Stimulated activated CD4-positive, alpha-beta T cell treated with anti-CD3 and anti-CD28 coated beads, Interleukin-15, amount 100 ng/mL, for 1 hour (primary cell): ENCODE results near the gene FKBP8.
A peak's percentile ranks its signal among the peaks of the same experiment; 100 is the strongest.

Source experiments
- DNase-seq, 2 donors: peaks; one replicate each; pipeline ENCODE4 v3.0.0-alpha.2; 2020; ENCODE audit warnings: low read depth in 1 of 2, low spot score in 1 of 2

FKBP8 gene

DNA sequence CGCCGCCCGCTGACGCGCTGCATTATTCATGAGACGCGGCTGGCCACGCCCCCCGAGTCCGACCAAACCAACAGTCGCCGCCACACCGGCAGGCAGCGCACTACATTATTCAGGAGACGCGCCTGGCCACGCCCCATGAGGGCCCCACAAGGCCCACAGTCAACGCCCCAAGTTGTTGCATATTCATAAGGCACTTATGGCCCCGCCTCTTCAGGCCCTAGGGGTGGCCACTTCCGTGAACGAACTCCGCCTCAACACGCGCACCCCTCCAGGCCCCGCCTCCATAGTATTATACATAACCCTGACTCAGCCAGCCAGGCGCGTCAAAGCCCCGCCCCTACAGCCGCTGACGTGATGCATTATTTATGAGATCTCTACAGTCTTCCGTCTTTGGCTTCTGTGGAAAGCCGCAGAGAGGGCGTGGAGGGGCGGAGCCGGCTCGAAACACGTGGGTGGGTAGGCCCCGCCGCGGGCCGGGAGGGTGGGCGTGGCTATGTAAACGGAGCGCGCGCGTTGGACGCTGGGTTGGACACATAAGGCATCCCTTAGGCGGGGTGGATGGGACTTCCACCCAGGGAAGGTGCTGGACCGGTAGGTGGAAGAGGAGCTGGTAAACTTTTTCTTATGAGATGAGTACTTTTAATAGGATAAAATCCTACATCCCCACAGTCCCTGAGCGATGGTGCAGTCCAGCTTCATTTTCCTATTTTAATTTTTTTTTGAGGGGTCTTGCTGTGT is 21.1 kb downstream of the FKBP8 start:
- peak; percentile 100 for DNase-seq

DNA sequence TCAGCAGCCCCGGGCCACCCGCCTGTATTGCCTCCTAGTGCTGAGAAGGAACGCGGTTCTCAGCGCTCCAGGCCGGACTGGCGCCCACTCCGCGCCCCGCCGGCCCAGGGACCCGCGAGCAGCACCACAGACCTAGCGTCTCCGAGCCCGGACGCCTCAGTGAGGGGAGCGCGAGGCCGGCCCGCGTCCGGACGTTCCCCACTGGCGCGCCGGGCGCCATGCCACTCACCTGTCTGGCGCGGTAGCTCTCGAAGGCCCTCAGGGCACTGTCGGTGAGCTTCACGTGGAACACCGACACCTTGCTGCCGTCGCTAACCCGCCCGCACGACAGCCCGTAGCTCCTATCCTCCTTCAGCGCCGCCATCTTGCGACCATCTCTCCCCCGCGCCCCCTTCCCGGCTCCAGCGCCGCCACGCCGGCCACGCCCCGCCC is 21.7 kb downstream of the FKBP8 start, which contains the start of gene ELL:
ELL (minus strand) TSS at position 379 of the 432 bp plus-strand sequence; CDS start at position 364, 15 bp downstream.
- DNase-seq = peak in 1 of 2 donors; percentile 6

DNA sequence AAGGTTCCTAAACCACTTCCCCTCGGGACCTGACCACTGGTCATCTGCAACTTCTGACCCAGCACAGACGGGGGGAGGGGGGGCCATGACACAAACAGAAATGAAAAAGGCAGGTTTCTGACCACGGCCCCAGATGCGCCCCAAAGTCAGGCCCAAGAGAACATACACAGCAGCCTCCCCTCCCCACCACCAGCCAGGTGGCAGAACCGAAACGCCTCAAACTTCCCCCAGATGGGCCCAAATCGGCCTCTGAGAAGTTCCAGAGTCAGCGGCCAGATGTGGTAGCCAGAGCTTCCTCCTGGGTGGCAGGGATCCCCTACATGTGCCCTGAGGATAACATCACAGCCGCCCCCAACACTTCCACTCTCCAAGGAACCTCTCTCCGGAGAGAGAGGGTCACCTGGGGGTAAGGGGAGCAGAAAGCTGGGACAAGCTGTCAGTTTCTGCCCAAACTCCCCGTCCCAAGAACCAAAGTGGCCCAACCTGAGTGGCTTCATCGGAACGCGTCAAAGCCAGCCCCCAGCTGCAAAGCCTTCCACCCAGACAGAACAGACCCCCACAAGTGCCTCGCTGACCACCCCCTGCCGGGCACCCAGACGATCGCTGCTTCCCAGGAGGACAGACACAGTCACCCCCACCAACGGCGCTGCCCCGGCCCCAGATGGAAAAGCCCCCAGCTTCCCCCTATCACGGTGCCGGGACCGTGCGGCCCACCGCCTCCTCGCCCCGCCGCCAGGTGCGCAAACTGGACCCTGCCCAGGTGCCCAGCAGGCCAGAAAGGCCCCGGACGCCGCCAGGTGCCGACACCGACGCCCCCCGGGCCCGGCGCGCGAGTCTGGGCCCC is 22.3 kb downstream of the FKBP8 start:
- DNase-seq = no peak

DNA sequence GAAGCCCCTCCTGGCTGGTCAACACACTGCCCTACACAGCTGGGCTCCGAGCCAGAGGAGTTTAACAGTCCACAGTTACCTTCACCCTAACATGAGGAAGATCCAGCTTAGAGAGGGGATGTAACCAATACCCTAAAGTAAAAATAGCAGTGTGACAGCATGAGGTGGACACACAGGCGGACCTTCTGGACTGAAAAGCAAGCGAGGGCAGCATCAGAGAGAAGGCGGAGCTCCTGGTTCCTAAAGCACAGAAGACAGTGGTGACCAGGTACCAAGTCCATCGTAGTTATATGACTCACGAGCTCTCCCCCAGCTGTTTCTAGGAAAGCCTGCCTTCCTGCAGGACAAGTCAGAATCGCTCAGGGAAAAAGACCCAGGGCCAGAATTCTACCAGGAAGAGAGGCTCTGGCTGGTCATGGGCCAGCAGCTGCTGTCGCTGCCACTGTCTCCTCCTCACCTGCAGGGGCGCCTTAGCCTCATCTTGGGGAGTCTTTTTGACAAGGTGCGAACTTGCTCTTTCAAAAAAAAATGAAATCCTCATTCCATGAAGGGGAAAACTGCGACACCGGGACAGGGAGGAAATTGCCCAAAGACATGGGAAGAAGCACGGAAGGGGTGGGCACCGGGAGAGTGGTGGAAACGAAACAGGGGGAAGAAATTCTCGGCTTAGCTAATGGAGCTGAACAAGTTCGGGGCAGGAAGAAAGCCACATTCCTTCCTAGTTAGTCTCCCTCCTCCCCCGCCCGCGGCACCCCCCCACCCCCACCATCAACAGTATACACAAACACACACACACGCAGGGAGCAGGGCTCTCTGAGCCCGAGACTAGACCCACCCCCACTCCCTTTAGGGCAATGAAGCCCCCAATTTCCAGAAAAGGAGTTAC is 23.2 kb downstream of the FKBP8 start:
- peak; percentile 23 to 39 for DNase-seq

DNA sequence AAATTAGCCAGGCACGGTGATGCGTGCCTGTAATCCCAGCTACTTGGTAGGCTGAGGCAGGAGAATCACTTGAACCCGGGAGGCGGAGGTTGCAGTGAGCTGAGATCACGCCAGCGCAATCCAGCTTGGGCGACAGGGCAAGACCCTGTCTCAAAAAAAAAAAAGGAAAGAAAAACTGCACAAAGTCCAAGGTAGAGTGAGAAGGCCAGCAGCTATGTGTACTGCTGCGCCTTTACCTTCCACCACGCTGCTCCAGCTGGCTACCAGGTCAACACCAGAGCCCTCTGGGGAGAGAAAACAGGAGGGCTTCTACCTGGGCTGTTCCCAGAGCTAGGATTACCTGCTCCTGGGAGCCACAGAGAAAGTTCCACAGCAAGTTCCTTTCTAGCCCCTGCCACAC is 24.7 kb downstream of the FKBP8 start:
- no peak for DNase-seq

DNA sequence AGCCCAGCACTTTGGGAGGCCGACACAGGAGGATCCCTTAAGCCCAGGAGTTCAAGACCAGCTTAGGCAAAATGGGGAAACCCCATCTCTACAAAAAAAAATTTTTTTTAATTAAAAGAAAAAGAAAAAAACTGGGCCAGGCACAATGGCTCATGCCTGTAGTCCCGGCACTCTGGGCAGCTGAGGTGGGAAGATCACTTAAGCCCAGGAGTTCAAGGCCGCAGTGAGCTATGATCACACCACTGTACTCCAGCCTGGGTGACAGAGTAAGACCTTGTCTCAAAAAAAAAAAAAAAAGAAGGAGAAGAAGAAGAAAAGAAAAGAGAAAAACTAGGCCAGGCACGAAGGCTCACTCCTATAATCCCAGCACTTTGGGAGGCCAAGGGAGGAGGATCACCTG is 25.8 kb downstream of the FKBP8 start:
- DNase-seq = no peak

DNA sequence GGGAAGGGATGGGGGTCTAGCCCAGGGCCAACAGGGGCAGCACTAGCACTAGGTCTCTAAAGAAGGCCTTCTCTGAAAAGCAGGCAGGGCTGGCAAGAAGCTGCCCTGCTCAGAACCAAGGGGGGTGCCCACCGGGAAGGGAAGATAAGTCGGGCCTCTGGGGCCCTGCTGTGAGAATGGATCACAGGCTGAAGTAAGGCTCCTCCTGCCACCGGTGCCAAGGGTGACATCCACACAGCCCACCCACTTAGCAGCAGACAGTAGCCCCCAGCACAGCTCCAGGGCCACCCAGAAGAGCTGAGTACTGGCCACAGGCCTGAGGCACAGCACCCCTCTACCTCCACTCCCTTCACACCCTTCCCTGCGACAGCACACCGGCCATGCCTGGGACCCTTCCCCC is 27.4 kb downstream of the FKBP8 start:
- DNase-seq = no peak

DNA sequence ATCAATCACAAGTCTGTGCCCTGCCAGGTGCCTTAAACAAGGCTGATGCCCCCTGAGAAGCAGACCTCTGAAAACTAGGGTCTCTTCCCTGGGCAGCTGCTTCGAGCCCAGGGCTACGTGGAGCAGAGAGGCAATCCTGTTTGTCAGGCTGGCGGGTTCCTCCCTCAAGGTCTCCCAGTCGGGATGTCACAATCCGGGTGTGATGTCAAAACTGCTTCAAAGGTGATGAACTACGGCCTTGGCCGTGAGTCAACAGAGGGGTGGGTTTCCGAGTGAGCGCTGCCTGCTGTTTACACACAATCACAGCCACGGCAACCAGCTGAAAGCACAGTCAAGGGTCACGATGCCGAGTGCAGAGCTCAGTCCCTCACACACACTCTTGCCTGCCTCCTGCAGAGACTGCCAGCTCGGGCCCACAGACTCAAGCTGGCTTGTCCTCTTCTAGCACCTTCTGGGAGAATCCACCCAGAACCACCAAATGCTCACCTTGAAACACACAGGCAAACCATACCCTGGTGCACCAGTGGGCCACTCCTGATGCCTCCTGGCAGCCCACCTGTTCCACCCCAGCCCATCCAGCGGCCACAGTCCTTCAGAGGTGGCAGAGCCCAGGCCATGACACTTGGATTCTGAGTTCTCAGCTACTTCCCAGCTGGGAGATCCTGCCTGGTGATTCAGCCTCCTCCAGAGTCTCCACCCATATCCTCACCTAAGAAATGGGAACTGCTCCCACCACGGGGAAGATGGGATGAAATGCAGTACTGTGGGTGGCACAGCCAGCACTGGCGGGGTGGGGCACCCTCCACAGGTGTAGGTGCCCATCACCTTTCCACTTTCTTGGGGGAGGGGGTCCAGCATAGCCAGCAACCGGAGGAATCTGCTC is 28.3 kb downstream of the FKBP8 start:
- DNase-seq = no peak

DNA sequence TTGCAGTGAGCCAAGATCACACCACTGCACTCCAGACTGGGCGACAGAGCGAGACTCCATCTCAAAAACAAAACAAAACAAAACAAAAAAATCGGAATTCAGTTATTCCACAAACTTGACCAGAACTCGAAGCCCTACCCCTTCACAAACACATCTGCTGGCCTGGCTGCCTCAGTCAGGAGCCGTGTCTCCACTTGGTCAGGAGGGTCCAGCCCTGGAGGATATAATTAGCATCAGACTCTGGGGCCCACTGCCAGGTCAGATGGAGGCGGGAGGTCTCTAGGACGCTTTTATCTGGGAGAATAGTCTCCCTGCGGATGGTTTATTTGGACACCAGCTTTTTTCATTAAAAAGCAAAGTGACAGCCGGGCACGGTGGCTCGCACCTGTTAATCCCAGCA is 29.5 kb downstream of the FKBP8 start:
- no peak for DNase-seq

DNA sequence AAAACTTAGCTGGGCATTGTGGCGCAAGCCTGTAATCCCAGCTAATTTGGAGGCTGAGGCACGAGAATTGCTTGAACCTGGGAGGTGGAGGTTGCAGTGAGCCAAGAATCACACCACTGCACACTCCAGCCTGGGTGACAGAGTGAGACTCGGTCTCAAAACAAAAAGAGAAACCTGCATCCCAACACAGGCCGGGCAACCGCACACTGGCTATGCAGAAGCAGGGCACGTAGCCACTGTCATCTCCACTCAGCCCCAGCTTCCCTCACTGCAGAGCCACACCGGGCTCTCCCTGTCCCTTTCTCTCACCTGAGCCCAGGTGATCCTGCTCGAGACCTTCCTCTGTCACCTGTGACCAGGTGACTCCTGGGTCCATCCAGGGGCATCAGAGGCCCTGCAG is 33.2 kb downstream of the FKBP8 start:
- DNase-seq = no peak

DNA sequence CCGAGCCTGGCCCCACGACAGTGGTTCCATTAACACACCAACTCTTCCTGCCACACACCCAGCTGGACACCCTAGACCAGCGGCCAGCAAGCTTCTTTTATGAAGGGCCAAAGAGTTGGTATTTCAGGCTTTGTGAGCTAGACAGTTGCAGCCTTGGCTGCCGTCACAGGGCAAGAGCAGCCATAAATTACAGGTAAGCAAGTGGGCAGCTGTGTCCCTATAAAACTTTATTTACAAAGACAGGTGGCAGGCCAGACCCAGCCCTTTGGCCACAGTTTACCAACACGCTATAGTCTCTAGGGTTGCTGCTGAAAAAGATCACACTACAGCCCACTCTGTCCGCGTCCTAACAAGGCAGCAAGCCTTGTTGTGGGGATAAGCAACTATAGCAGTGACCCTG is 34.8 kb downstream of the FKBP8 start:
- DNase-seq = no peak

DNA sequence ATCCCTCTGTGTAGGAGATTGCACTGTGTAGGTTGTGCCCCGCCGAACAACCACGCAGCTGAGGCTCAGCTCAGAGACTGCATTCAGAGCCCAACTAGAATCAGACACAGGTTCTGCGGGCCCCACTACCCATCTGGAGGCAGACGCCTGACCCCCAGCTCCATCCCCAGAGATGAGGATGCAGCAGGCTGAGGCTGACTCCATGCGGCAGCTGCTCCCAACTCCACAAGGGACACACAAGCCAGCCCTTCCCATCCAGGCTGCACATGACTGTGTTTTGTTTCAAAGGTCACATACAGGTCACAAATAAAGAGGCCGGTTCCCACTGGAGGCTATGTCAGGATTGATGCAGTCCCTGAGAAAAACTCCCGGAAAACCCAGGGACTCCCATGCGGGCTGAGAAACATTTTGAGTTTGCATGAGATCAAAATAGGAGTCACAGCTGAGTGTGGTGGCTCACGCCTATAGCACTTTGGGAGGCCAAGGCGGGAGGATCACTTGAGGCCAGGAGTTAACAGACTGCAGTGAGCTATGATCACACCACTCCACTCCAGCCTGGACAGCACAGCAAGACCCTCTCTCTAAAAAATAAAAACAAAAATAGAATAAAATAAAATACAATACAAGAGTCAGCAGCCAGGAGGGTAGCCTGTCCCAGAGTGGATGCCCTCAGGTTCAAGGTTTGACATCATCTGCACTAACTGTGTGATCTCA is 35.5 kb downstream of the FKBP8 start:
- DNase-seq = no peak

DNA sequence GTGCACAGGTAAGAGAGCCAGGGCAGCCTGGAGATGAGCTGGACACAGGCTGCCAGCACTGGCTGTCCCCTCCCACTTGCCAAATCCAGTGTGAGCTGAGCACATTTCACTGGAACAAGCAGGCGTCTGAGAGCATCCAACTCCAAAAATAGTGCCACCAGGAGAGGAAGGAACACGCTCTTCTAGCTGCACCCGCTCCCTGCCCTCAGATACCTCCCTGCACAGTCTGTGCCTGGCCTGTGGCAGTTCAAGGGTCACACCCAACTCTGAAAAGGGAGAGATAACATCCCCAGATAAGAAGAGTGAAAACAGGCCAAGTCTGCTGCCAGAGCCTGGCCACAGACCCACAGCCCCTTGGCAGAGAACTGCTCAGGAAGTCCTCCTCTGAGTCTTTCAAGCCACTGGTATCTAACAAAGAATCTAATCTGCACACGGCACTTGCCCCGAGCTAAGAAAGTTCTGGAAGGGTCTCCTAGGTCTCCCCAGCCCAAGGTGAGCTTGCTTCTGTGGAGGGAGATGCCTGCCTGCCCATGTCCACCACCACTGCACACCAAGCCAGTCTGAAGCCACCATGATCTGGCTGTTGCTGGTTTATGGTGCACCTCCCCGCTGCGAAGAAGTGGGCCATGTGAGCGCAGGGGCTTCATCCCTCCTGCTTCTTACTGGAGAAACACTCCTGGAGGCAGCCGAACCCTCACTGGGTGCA is 36.2 kb downstream of the FKBP8 start:
- no peak for DNase-seq

DNA sequence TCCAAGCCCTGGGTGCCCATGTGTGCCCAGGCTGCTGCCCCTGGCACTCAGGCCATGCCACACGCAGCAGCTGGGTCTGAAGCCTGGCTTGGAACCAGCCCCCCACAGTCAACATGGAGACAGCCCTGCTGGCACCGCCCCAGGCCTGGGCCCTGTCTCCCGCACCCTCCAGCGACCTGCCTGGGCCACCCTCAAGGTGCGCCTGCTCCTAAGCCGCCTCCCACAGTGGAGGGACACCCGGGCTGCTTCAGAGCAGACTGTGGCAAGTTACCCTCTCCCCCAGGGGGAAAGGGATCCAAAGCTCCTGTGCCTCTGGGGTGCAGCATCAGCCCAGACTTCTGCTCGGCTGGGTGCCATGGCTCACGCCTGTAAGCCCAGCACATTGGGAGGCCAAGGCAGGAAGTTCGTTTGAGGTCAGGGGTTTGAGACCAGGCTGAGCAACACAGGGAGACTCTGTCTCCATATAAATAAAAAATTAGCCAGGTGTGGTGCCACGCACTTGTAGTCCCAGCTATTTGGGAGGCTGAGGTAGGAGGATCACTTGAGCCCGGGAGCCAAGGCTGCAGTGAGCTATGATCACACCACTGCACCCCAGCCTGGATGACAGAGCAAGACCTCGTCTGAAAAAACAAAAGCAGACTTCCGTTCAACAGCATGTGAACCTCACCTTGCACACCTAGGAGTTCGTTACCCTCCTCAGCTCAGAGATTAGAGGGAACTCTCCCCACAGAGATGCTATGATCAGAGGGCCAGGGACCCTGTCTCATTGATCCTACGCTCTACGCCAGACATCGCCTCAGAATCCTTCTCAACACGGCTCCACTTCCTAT is 37.1 kb downstream of the FKBP8 start:
- no peak for DNase-seq

DNA sequence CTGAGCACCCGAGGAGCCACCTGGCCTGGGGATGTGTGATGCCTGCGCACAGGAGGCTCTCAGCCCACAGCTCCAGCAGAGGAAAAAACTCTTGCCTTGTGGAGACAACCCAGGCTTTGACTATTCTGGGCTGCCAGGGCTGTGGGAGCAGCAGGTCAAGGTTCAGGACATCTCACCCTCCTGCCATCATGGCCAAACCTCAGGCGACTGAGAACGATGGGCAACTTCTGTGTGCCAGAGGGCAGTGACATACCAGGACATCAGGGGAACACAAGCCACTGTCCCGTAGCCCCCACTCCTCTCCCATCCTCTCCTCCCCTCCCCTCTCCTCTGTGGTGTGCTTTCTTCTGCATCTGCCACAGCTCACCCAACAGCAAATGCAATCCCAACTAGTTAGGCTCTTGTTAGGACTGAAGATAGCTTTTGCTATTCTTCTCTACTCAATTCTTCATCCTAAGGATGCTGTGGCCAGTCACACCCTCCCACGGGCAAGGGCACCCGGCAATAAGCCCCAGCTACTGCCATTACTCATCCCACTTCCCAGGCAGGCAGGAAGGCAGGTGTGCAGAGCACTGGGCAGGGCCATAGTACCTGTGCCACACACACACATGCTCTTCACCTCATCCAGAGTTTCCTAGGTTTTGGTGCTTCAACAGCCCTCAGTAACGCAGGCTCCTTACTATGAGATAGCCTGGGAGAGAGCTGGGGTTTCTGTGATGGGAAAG is 38.3 kb downstream of the FKBP8 start:
- no peak for DNase-seq

DNA sequence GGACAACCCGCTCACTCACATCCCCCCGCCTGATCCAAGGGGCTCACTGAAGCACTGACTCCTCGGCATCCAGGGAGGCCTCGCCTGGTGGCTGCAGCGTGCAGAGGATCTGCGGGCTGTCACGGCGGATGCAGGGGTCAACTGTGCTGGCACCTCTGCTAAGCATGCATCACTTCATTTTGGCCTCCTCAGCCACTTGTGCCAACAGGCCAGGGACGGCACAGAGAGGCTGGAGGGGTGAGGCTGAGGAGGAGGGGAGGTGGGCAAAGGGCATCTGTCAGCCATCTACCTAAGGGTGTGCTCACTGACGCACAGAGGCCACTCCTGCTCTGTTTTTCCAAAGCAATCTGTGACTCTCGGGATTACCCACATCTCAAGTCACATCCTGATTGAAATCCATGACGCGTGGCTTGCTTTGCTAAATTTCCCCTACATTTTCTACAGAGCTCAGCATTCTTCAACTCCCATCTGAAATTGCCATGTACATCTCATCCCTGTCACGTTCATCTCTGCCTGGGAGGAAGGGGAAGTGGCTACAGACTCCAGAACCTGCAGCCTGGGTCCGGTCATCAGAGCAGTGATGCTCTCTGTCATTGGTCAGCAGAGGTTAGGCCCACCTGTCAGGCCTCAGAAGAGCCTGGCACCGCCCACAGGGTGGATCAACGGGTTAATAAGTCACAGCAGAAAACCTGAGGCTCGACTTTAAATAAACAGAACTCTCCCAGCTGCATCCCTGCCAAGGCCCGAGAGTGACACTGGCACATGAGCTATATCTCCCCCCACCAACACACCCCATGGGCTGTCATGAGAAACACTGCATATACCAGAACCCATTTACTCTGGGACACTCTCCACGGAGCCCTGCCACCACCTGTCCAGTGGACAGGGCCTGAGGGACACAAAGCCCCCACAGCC is 39.1 kb downstream of the FKBP8 start:
- no peak for DNase-seq
